SK-N-SH (cell line): ENCODE results near the gene ABLIM1. TPM values are rescaled to one million over a fixed set of nuclear protein-coding genes. Genes with fewer than 3 reads are reported as not detected.
A peak's percentile ranks its signal among the peaks of the same experiment; 100 is the strongest.

ENCODE experiments used
- CTCF ChIA-PET: fragments of 300-600, 350-600 bp; formaldehyde crosslinking; extraction: SDS; loops from one replicate; lab custom pipeline; 2021; lab: Yijun Ruan, JAX
- POLR2A ChIA-PET: fragments of 350-600 bp; sonication (Branson Sonifier 250); formaldehyde crosslinking; extraction: SDS; loops from one replicate; lab custom pipeline; 2020; ENCODE audit warnings: antibody characterized with exemption, inconsistent platforms; lab: Yijun Ruan, JAX
- DNase-seq: peaks from one replicate; pipeline ENCODE4 v3.0.0; 2012
- H2AFZ ChIP-seq: fragments of 200-600 bp; sonication (generic); 2 replicates; pipeline ENCODE4 v1.8.1; 2016; ENCODE audit warnings: antibody characterized with exemption, mild to moderate bottlenecking, low read depth
- H3F3A ChIP-seq: fragments of 200-600 bp; sonication (generic); replicated peaks from 2 replicates; pipeline ENCODE3; 2016; ENCODE audit warnings: antibody characterized with exemption, mild to moderate bottlenecking; ENCODE audit not compliant: insufficient read depth
- H3K27ac ChIP-seq, 2 experiments: fragments of 200-500 bp in 1 of 2; fragments of 200-600 bp in 1 of 2; sonication (Bioruptor generic) in 1 of 2; sonication (generic), shearing (Covaris generic) in 1 of 2; 2 replicates each; pipeline versions ENCODE4 v1.5.1 to v1.6.1; 2014 to 2016; ENCODE audit warnings: low read depth in 2 of 2, inconsistent platforms in 1 of 2, low read length in 1 of 2, mild to moderate bottlenecking in 1 of 2, mixed read lengths in 1 of 2
- H3K27me3 ChIP-seq: fragments of 200-600 bp; sonication (generic), shearing (Covaris generic); 2 replicates; pipeline ENCODE4 v1.6.1; 2016; ENCODE audit warnings: mixed run types; ENCODE audit not compliant: insufficient read depth
- H3K36me3 ChIP-seq, 2 experiments: fragments of 200-500 bp in 1 of 2; fragments of 200-600 bp in 1 of 2; sonication (Bioruptor generic) in 1 of 2; sonication (generic) in 1 of 2; replicated peaks in 1 of 2; 2 replicates each; pipeline versions ENCODE3 to v1.5.1; 2014 to 2016; ENCODE audit warnings: low read length in 1 of 2, mild to moderate bottlenecking in 1 of 2; ENCODE audit not compliant: insufficient read depth in 2 of 2, control insufficient read depth in 1 of 2
- H3K4me1 ChIP-seq, 2 experiments: fragments of 200-500 bp in 1 of 2; fragments of 200-600 bp in 1 of 2; sonication (Bioruptor generic) in 1 of 2; sonication (generic), shearing (Covaris generic) in 1 of 2; 2 replicates each; pipeline versions ENCODE4 v1.5.1 to v1.6.1; 2014 to 2016; ENCODE audit warnings: low read depth in 1 of 2, low read length in 1 of 2, mixed run types in 1 of 2; ENCODE audit not compliant: insufficient read depth in 2 of 2, control insufficient read depth in 1 of 2
- H3K4me2 ChIP-seq: fragments of 200-600 bp; sonication (generic), shearing (Covaris generic); 2 replicates; pipeline ENCODE4 v1.6.1; 2017; ENCODE audit warnings: mixed run types
- H3K4me3 ChIP-seq, 2 experiments: fragments of 200-500 bp in 1 of 2; fragments of 200-600 bp in 1 of 2; sonication (Bioruptor generic) in 1 of 2; sonication (generic), shearing (Covaris generic) in 1 of 2; 2 replicates each; pipeline versions ENCODE4 v1.5.1 to v1.8.1; 2014 to 2016; ENCODE audit warnings: low read depth in 2 of 2, inconsistent platforms in 1 of 2, low read length in 1 of 2, mild to moderate bottlenecking in 1 of 2, mixed read lengths in 1 of 2, moderate library complexity in 1 of 2
- H3K79me2 ChIP-seq: fragments of 200-600 bp; sonication (generic); 2 replicates; pipeline ENCODE4 v1.8.1; 2017; ENCODE audit warnings: mild to moderate bottlenecking; ENCODE audit not compliant: insufficient read depth
- H3K9ac ChIP-seq: fragments of 200-600 bp; sonication (generic); 2 replicates; pipeline ENCODE4 v1.6.1; 2017; ENCODE audit warnings: mixed run types
- H3K9me2 ChIP-seq: fragments of 200-600 bp; sonication (generic); 2 replicates; pipeline ENCODE4 v1.6.1; 2017; ENCODE audit warnings: mixed run types
- H3K9me3 ChIP-seq: fragments of 200-600 bp; sonication (generic); 2 replicates; pipeline ENCODE4 v1.6.1; 2017; ENCODE audit warnings: mixed run types, mild to moderate bottlenecking, moderate library complexity
- H4K20me1 ChIP-seq: fragments of 200-600 bp; sonication (generic); 2 replicates; pipeline ENCODE4 v1.6.1; 2017; ENCODE audit warnings: mild to moderate bottlenecking, mixed run types; ENCODE audit not compliant: insufficient read depth
- CTCF ChIP-seq: fragments of 200-600 bp; sonication (generic); IDR thresholded peaks from 2 replicates; pipeline ENCODE4 v1.6.1; 2017; ENCODE audit warnings: antibody characterized with exemption, mild to moderate bottlenecking, moderate library complexity
- ELF1 ChIP-seq: IDR thresholded peaks from 2 replicates; pipeline ENCODE4 v1.4.0; 2012
- MAX ChIP-seq: IDR thresholded peaks from 2 replicates; pipeline ENCODE4 v1.4.0; 2012; ENCODE audit warnings: low read depth
- POLR2AphosphoS5 ChIP-seq: IDR thresholded peaks from 2 replicates; pipeline ENCODE4 v1.6.1; 2012; ENCODE audit warnings: low read depth, low read length
- RAD21 ChIP-seq: IDR thresholded peaks from 2 replicates; pipeline ENCODE4 v1.6.1; 2012; ENCODE audit warnings: mild to moderate bottlenecking, low read length
- RCOR1 ChIP-seq: fragments of 150-350 bp; IDR thresholded peaks from 2 replicates; pipeline ENCODE4 v1.6.1; 2017; ENCODE audit warnings: antibody characterized with exemption, low read length
- RFX5 ChIP-seq: IDR thresholded peaks from 2 replicates; pipeline ENCODE4 v1.6.1; 2012; ENCODE audit warnings: mild to moderate bottlenecking, improper control_type of control experiment, low read length
- SMC3 ChIP-seq: IDR thresholded peaks from 2 replicates; pipeline ENCODE4 v1.6.1; 2012; ENCODE audit warnings: low read depth, low read length, improper control_type of control experiment
- TAF1 ChIP-seq: IDR thresholded peaks from 2 replicates; pipeline ENCODE4 v1.6.1; 2012; ENCODE audit warnings: low read depth, mild to moderate bottlenecking, low read length, moderate library complexity, borderline replicate concordance
- TCF12 ChIP-seq: IDR thresholded peaks from 2 replicates; pipeline ENCODE4 v1.4.0; 2012
- TEAD4 ChIP-seq: IDR thresholded peaks from 2 replicates; pipeline ENCODE4 v1.4.0; 2012; ENCODE audit warnings: mild to moderate bottlenecking, borderline replicate concordance; ENCODE audit not compliant: insufficient read depth
- ZBTB33 ChIP-seq: IDR thresholded peaks from 2 replicates; pipeline ENCODE4 v1.4.0; 2012; ENCODE audit warnings: low read depth, borderline replicate concordance
- whole genome bisulfite sequencing: methylation state at CpG from one replicate; pipeline ENCODE4 v1.1.6; 2017; ENCODE audit warnings: low lambda C conversion rate; 5-methylcytosine and 5-hydroxymethylcytosine counted together
- polyA plus RNA-seq, 3 experiments: library from polyadenylated mRNA; depleted of rRNA; stranded (reverse); fragments of >200 nt; gene quantifications; 2 replicates each; pipeline ENCODE4 v1.2.3, GENCODE V29; 2012

The ABLIM1 gene
- polyA plus RNA-seq, 1 of the 3 experiments (the other 2 are of a cell fraction), result 16.1 TPM

GRCh38 chr10:114442091-114442630 is 215.9 kb downstream of the ABLIM1 start (continued):
- TF ChIP-seq TAF1 (no peak), ELF1 (no peak)

GRCh38 chr10:114441107-114441506 is 217.0 kb downstream of the ABLIM1 start:
- no peaks in the 10 kb centered on the region for H3K27me3 ChIP-seq
- H3F3A ChIP-seq, result no peaks in the 10 kb centered on the region
- H3K4me1 ChIP-seq, result peaks cover 0 to 3% of the 10 kb centered on the region in 2 experiments; a peak in 1 of 4 replicates
- no peak overlapping the region for H3K4me3 ChIP-seq
- peaks cover 6 to 49% of the 10 kb centered on the region in 2 experiments for H3K36me3 ChIP-seq
- H3K27ac ChIP-seq, result no peak overlapping the region
- H3K79me2 ChIP-seq, result no peaks in the 10 kb centered on the region
- ChIA-PET CTCF (interaction anchor here (1.2 to 1.3 kb wide), 3 partner anchors 11 to 137 kb away, joined by 3 read pairs; no protein-coding TSS in a partner anchor), POLR2A (interaction anchor here (1.8 kb wide), 1 partner anchor 137 kb away, joined by 4 read pairs; no protein-coding TSS in a partner anchor)
- no peaks in the 10 kb centered on the region for H4K20me1 ChIP-seq
- H3K9me3 ChIP-seq, result no peaks in the 10 kb centered on the region
- H3K9me2 ChIP-seq, result no peaks in the 10 kb centered on the region
- DNase-seq, result no peak
- H3K9ac ChIP-seq, result no peak overlapping the region
- WGBS, result 92% methylated on average over 1 of the region's 1 CpG
- no peak overlapping the region for H3K4me2 ChIP-seq
- TF ChIP-seq RAD21 (no peak), ZBTB33 (no peak), RFX5 (no peak), TEAD4 (no peak), MAX (no peak), TCF12 (no peak), POLR2AphosphoS5 (no peak), RCOR1 (no peak)
- H2AFZ ChIP-seq, result no peak overlapping the region

GRCh38 chr10:114437473-114438292 is 220.4 kb downstream of the ABLIM1 start:
- Histone ChIP-seq H3K9ac (no peak overlapping the region), H3K9me2 (no peaks in the 10 kb centered on the region), H3K27ac (no peak overlapping the region), H3K36me3 (peaks cover 8 to 55% of the 10 kb centered on the region in 2 experiments), H4K20me1 (no peaks in the 10 kb centered on the region), H3K9me3 (no peaks in the 10 kb centered on the region), H3K4me2 (no peak overlapping the region), H2AFZ (no peak overlapping the region)
- DNase-seq, result peak; percentile 27
- 75% methylated on average over 9 of the region's 9 CpGs for WGBS
- ChIA-PET POLR2A (no interaction called here), CTCF (interaction anchor here (0.8 to 5.3 kb wide), 9 partner anchors 11 to 134 kb away, joined by 3 to 25 read pairs (median 3); no protein-coding TSS in a partner anchor)
- TF ChIP-seq RAD21 (peak; percentile 49), CTCF (peak; percentile 54), SMC3 (peak; percentile 41), TAF1 (no peak)
- TF ChIP-seq, all 33 proteins: peak for 3
- no peak overlapping the region for H3K4me3 ChIP-seq
- no peaks in the 10 kb centered on the region for H3F3A ChIP-seq
- H3K27me3 ChIP-seq, result no peaks in the 10 kb centered on the region
- H3K4me1 ChIP-seq, result peaks cover 0 to 3% of the 10 kb centered on the region in 2 experiments; a peak in 1 of 4 replicates
- no peaks in the 10 kb centered on the region for H3K79me2 ChIP-seq
